SK-N-MC (cell line): ENCODE data around the gene RNF17.
"Not testable (repeated sequence)": the region's sequence is repeated elsewhere in the genome, so short reads cannot be mapped to it uniquely, and the experiment has no call there.

ENCODE experiments used
- DNase-seq: peaks from one replicate; pipeline ENCODE4 v3.0.0-alpha.2; 2011; ENCODE audit warnings: low read depth, low spot score
- H3K27ac ChIP-seq: fragments of 200-600 bp; sonication (generic); 2 replicates; pipeline ENCODE4 v1.5.1; 2016; ENCODE audit warnings: mixed run types
- H3K36me3 ChIP-seq: fragments of 200-600 bp; sonication (generic); 2 replicates; pipeline ENCODE4 v1.6.1; 2017; ENCODE audit warnings: antibody characterized with exemption, low read length, mixed read lengths; ENCODE audit not compliant: insufficient read depth
- H3K4me3 ChIP-seq: fragments of 200-600 bp; sonication (generic); 2 replicates; pipeline ENCODE4 v1.5.1; 2016
- H3K9ac ChIP-seq: fragments of 200-600 bp; sonication (generic); 2 replicates; pipeline ENCODE4 v1.8.0; 2017; ENCODE audit warnings: mixed run types, mixed read lengths; ENCODE audit not compliant: insufficient read length
- H3K9me3 ChIP-seq: fragments of 200-600 bp; sonication (generic); 2 replicates; pipeline ENCODE4 v1.6.1; 2017; ENCODE audit warnings: low read depth, mild to moderate bottlenecking, antibody characterized with exemption, low read length, moderate library complexity, mixed read lengths
- EZH2 ChIP-seq: fragments of 200-600 bp; sonication (generic); IDR thresholded peaks from one replicate; pipeline ENCODE4 v1.6.1; 2017; ENCODE audit warnings: antibody characterized with exemption
- FOXP2 ChIP-seq: optimal IDR thresholded peaks from 2 replicates; pipeline ENCODE3; 2011; ENCODE audit warnings: mild to moderate bottlenecking, moderate library complexity; ENCODE audit not compliant: insufficient read depth; ENCODE audit errors: extremely low read length, control extremely low read depth
- POLR2AphosphoS5 ChIP-seq: IDR thresholded peaks from 2 replicates; pipeline ENCODE4 v1.6.1; 2012; ENCODE audit warnings: mild to moderate bottlenecking, low read depth, low read length, borderline replicate concordance

RNF17 gene

DNA sequence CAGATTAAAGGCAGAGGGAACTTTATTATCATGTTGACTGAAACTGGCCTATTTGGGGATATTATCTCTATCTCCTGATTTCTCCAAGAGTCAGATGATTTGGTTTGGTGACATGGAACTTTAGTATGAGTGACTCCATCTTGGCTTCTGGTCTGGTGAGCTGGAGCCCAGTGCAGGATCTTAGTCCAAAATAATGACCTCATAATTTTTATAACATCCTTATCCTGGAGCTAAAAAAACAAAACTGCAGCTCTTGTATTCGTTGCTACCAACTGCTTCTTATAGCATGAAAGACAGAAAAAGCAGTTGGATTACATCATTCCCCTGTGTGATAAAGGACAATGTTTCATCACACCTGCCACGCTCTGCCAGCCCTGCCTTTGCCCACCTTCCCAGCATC is 39.3 kb upstream of the RNF17 start:
- Histone ChIP-seq H3K27ac (no peak overlapping the region), H3K9me3 (no peaks in the 10 kb centered on the region), H3K9ac (no peak overlapping the region), H3K4me3 (no peak overlapping the region), H3K36me3 (no peaks in the 10 kb centered on the region)
- TF ChIP-seq EZH2 (no peak), FOXP2 (no peak), POLR2AphosphoS5 (no peak)
- no peak for DNase-seq

DNA sequence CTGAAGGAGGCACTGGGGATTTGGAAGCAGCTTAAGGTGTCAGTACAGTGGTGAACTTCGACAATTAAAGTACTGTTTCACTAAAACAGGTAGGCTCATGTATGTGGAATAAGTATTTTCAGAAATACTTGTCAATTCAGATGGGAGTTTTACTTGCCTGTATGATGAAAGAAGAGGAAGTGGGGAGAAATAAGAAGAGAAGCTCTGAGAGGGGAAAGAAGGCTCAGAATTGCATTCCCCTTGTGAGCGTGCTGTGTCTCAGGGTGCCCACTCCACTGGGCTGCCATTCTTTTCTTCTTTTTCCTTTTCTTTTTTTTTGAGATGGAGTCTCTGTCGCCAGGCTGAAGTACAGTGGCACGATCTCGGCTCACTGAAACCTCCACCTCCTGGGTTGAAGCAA is 38.6 kb upstream of the RNF17 start:
- Histone ChIP-seq H3K9me3 (no peaks in the 10 kb centered on the region), H3K36me3 (no peaks in the 10 kb centered on the region), H3K27ac (no peak overlapping the region), H3K9ac (no peak overlapping the region), H3K4me3 (no peak overlapping the region)
- no peak for TF ChIP-seq EZH2
- no peak for TF ChIP-seq FOXP2
- TF ChIP-seq POLR2AphosphoS5 = no peak
- DNase-seq = no peak

DNA sequence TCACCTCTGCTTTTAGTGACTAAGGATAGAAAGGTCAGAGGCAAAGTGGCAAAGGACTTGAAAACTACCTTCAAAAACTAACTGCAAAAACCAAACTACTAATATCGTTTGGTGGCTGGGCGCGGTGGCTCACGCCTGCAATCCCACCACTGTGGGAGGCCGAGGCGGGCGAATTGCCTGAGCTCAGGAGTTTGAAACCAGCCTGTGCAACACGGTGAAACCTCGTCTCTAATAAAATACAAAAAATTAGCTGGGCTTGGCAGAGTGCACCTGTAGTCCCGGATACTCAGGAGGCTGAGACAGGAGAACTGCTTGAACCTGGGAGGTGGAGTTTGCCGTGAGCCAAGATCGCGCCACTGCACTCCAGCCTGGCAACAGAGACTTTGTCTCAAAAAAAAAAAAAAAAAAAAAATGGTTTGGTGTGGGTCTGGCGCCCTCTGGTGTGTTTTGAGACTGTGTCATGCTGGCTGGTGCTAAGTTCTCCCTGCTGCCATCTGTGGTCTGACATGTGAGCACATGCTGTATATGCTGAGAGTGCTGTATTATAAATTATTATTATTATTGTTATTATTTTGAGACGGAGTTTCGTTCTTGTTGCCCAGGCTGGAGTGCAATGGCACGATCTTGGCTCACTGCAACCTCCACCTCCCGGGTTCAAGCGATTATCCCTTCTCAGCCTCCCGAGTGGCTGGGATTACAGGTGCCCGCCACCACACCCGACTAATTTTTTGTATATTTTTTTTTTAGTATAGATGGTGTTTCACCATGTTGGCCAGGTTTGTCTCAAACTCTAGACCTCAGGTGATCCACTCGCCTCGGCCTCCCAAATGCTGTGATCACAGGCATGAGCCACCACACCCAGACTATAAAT is 36.0 kb upstream of the RNF17 start:
- H3K4me3 ChIP-seq = no peak overlapping the region
- TF ChIP-seq EZH2 = no peak
- no peak for TF ChIP-seq POLR2AphosphoS5
- no peak for TF ChIP-seq FOXP2
- H3K27ac ChIP-seq = no peak overlapping the region
- DNase-seq = peak; percentile 68
- H3K36me3 ChIP-seq = no peaks in the 10 kb centered on the region
- H3K9me3 ChIP-seq = no peaks in the 10 kb centered on the region
- no peak overlapping the region for H3K9ac ChIP-seq

DNA sequence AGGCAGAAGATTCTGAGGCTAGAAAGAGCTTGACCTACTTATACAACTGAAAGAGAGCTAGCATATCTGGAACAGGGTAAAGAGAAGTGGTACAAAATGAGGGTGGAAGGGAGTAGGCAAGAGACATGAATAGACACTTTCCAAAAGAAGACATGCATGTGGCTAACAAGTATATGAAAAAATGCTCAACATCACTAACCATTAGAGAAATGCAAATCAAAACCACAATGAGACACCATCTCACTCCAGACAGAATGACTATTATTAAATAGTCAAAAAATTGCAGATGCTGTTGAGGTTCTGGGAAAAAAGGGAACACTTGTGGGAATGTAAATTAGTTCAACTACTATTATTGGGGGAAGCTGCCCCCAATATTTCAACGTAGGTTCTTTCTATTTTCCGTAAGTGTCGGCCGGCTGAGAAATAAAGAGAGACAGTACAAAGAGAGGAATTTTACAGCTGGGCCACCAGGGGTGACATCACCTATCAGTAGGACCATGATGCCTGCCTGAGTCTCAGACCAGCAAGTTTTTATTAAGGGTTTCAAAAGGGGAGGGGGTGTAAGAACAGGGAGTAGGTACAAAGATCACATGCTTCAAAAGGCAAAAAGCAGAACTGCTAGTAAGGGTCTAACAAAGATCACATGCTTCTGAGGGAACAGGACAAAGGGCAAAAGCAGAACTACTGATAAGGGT is 32.9 kb upstream of the RNF17 start:
- not testable (repeated sequence) for H3K36me3 ChIP-seq, H3K4me3 ChIP-seq, DNase-seq, H3K27ac ChIP-seq, H3K9ac ChIP-seq, H3K9me3 ChIP-seq

DNA sequence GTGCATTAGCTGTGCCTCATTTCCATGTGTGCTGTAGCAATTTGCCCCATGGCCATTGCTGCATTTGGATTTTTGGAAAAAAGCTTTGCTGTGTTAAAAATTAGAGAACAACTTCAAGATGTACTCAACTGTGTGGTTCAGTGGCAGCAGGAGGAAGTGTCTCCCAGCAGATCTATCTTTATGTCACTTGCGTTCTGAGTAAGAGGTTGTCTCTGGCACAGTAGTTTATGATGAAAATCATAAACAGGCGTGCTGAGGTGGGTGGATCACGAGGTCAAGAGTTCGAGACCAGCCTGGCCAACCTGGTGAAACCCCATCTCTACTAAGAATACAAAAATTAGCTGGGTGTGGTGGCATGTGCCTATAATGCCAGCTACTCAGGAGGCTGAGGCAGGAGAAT is 29.0 kb upstream of the RNF17 start:
- Histone ChIP-seq H3K9me3 (no peaks in the 10 kb centered on the region), H3K27ac (no peak overlapping the region), H3K4me3 (no peak overlapping the region), H3K36me3 (no peaks in the 10 kb centered on the region), H3K9ac (no peak overlapping the region)
- no peak for TF ChIP-seq POLR2AphosphoS5
- TF ChIP-seq EZH2 = no peak
- no peak for TF ChIP-seq FOXP2
- DNase-seq = no peak

DNA sequence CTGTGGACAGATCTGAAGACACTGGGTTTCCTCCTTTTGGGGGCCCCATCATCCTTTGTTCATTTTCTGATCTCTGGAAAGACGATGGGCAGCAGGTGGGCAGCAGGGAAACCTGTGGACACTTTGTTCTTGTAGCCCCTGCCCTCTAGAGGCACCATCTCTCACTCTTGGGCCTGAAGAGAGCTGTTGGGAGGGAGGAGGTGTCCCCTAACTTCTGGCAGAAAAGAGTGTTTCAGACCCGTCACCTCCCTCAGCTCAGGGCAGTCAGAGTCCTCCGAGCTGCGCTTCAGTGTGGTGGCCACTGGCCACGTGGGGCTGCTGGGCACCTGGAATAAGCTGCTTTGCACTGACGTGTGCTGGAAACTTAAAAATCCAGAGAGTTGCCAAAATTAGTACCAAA is 26.9 kb upstream of the RNF17 start:
- no peak for DNase-seq
- Histone ChIP-seq H3K4me3 (no peak overlapping the region), H3K9ac (no peak overlapping the region), H3K9me3 (no peaks in the 10 kb centered on the region), H3K27ac (no peak overlapping the region), H3K36me3 (no peaks in the 10 kb centered on the region)
- TF ChIP-seq FOXP2 (no peak), EZH2 (no peak), POLR2AphosphoS5 (no peak)

DNA sequence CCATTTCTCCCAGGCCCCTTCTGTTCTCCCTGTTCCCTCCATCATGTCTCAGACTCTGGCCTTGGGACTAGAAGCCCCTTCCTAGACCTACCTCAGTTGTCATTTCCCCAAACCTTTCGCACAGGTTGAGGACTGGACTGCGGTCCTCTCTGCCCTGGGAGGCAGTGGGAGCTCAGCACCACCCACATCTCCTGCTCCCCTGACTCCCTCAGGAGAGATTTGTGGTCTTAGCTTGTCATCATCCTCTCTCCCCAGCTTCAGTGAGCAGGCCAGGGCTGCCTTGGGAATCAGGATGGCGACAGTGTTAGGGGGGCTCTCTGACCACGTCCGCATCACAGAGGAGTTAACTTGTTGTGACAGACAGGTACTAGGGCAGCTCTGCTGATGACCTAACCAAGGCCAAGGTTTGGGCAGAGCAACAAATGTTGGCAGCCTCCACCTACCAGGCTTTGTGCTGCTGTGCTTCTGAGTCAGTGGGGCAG is 25.6 kb upstream of the RNF17 start:
- no peak overlapping the region for H3K9ac ChIP-seq
- no peak for DNase-seq
- H3K9me3 ChIP-seq = no peaks in the 10 kb centered on the region
- H3K4me3 ChIP-seq = no peak overlapping the region
- no peak overlapping the region for H3K27ac ChIP-seq
- H3K36me3 ChIP-seq = no peaks in the 10 kb centered on the region
- no peak for TF ChIP-seq FOXP2

DNA sequence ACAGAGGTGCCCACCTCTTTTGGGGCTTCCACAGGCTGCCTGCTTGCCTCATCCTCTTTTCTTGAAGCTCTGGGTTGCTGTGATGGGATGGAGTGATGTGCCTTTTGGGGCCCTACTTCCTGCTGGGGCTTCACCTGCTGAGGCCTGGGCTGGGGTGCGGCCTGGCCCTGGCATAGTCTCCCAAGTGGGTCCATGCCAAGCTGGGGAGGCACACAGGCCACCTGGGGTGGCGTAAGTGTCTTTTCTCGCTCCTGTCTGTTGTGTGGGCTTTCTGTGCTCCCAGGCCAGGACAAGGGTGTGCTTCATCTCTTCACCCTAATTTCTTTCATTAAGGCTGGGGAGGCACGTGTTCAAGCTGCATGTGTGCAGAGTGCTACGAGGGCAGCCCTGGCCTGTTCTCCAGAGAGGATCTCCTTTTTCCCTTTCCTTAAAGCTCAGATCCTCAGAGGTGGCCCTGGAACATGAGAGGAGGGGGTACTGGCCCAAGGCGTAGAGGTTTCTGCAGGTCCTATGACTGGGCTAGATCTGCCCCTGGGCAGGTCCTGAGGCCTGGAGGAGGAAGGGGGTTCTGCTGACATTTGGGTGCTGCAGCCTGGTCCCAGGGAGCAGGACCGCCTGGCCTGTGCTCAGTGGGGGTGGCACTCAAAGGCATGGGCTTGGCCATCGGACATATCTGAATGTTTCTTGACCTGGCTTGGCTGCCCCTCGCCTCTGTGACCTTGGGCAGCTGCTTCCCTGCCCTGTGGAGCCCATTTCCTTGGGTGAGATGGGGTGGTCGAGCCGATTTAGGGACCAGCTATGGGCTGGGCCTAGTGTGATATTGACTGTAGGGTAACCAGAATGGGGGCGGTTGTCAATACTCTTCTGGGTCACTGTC is 23.7 kb upstream of the RNF17 start:
- DNase-seq = no peak
- H3K9ac ChIP-seq = no peak overlapping the region
- no peak overlapping the region for H3K4me3 ChIP-seq
- H3K9me3 ChIP-seq = no peaks in the 10 kb centered on the region
- no peaks in the 10 kb centered on the region for H3K36me3 ChIP-seq
- no peak for TF ChIP-seq FOXP2
- no peak for TF ChIP-seq POLR2AphosphoS5
- no peak for TF ChIP-seq EZH2
- H3K27ac ChIP-seq = no peak overlapping the region
